Stimulated activated naive B cell treated with anti-CD40 and anti-IgM and Interleukin-4, amounts not matched to agents 10 μg/mL and 1 μg/mL and 100 μg/mL, for 72 hours (primary cell): ENCODE data around the gene TMEM132A.

Source experiments
- ATAC-seq, 2 donors: fragments of 150-1000 bp; cut with Tn5 transposase; replicated peaks; 2 replicates each; pipeline ENCODE4 v1.10.0; 2021; ENCODE audit warnings: moderate library complexity in 1 of 2
- DNase-seq: peaks from one replicate; pipeline ENCODE4 v3.0.0; 2021
- H3K27ac Mint-ChIP-seq: one replicate; pipeline ENCODE4 v1.8.0; 2022; ENCODE audit warnings: mild to moderate bottlenecking, mixed read lengths
- H3K27me3 Mint-ChIP-seq, 2 donors: one replicate each; pipeline ENCODE4 v1.8.0; 2022; ENCODE audit warnings: mixed read lengths in 2 of 2
- H3K36me3 Mint-ChIP-seq, 2 donors: one replicate each; pipeline ENCODE4 v1.8.0; 2022; ENCODE audit warnings: mixed read lengths in 2 of 2, mild to moderate bottlenecking in 1 of 2
- H3K4me1 Mint-ChIP-seq, 2 donors: one replicate each; pipeline ENCODE4 v1.8.0; 2022; ENCODE audit warnings: mixed read lengths in 2 of 2, mild to moderate bottlenecking in 1 of 2
- H3K4me3 Mint-ChIP-seq, 2 donors: one replicate each; pipeline ENCODE4 v1.8.0; 2022; ENCODE audit warnings: mild to moderate bottlenecking in 2 of 2, mixed read lengths in 2 of 2, moderate library complexity in 1 of 2
- H3K9me3 Mint-ChIP-seq, 2 donors: one replicate each; pipeline ENCODE4 v1.8.0; 2022; ENCODE audit warnings: mixed read lengths in 2 of 2, mild to moderate bottlenecking in 1 of 2

TMEM132A gene

GRCh38 chr11:60921259-60921658 is 3.0 kb upstream of the TMEM132A start:
- DNase-seq (no peak), ATAC-seq (no peak)
- Mint-ChIP-seq H3K27ac (no peak overlapping the region), H3K27me3 (peaks cover 9 to 11% of the 10 kb centered on the region in 2 donors), H3K9me3 (no peaks in the 10 kb centered on the region), H3K4me1 (peaks cover 35 to 70% of the 10 kb centered on the region in 2 donors), H3K4me3 (no peak overlapping the region), H3K36me3 (peaks cover 44 to 47% of the 10 kb centered on the region in 2 donors)

GRCh38 chr11:60921777-60922335 is 2.4 kb upstream of the TMEM132A start:
- H3K36me3 Mint-ChIP-seq = peaks cover 43 to 47% of the 10 kb centered on the region in 2 donors
- H3K27ac Mint-ChIP-seq = no peak overlapping the region
- H3K9me3 Mint-ChIP-seq = no peaks in the 10 kb centered on the region
- DNase-seq (no peak), ATAC-seq (no peak)
- peaks cover 32 to 69% of the 10 kb centered on the region in 2 donors for H3K4me1 Mint-ChIP-seq
- H3K4me3 Mint-ChIP-seq = no peak overlapping the region
- peaks cover 9 to 11% of the 10 kb centered on the region in 2 donors for H3K27me3 Mint-ChIP-seq

GRCh38 chr11:60922906-60923305 is 1.4 kb upstream of the TMEM132A start:
- peaks cover 9 to 11% of the 10 kb centered on the region in 2 donors for H3K27me3 Mint-ChIP-seq

GRCh38 chr11:60923326-60923725 is 934 bp upstream of the TMEM132A start:
- peaks cover 9 to 11% of the 10 kb centered on the region in 2 donors for H3K27me3 Mint-ChIP-seq
- H3K4me1 Mint-ChIP-seq = peaks cover 28 to 67% of the 10 kb centered on the region in 2 donors
- DNase-seq (no peak), ATAC-seq (no peak)
- peak overlapping the region; percentile 5 for H3K27ac Mint-ChIP-seq
- H3K9me3 Mint-ChIP-seq = no peaks in the 10 kb centered on the region
- H3K4me3 Mint-ChIP-seq = peak overlapping the region; percentile 29 to 46
- H3K36me3 Mint-ChIP-seq = peaks cover 41 to 42% of the 10 kb centered on the region in 2 donors

More at GRCh38 chr11:60922906-60923305, 1.4 kb upstream of the TMEM132A start:
- Mint-ChIP-seq H3K36me3 (peaks cover 41 to 42% of the 10 kb centered on the region in 2 donors), H3K27ac (no peak overlapping the region), H3K4me3 (no peak overlapping the region), H3K4me1 (peaks cover 29 to 70% of the 10 kb centered on the region in 2 donors), H3K9me3 (no peaks in the 10 kb centered on the region)
- no peak for ATAC-seq
- no peak for DNase-seq

- Mint-ChIP-seq H3K4me3 (peak overlapping the region; percentile 67 to 81), H3K27ac (no peak overlapping the region), H3K27me3 (peaks cover 9 to 11% of the 10 kb centered on the region in 2 donors), H3K9me3 (no peaks in the 10 kb centered on the region), H3K36me3 (peaks cover 41 to 42% of the 10 kb centered on the region in 2 donors), H3K4me1 (peaks cover 27 to 62% of the 10 kb centered on the region in 2 donors)
- no peak for DNase-seq
- peak in 1 of 2 donors; percentile 3 for ATAC-seq
These were observed 505 bp upstream of the TMEM132A start for GRCh38 chr11:60923800-60924109.

- Mint-ChIP-seq H3K4me3 (peak overlapping the region; percentile 71 to 81), H3K27ac (no peak overlapping the region), H3K4me1 (peaks cover 27 to 58% of the 10 kb centered on the region in 2 donors), H3K36me3 (peaks cover 31 to 32% of the 10 kb centered on the region in 2 donors), H3K27me3 (peaks cover 9 to 11% of the 10 kb centered on the region in 2 donors), H3K9me3 (no peaks in the 10 kb centered on the region)
- ATAC-seq (peak; percentile 30 to 35), DNase-seq (no peak)
These were observed 920 bp downstream of the TMEM132A start for GRCh38 chr11:60924906-60925853.

GRCh38 chr11:60925868-60926267 is 1.6 kb downstream of the TMEM132A start:
- no peak for DNase-seq
- H3K4me3 Mint-ChIP-seq = no peak overlapping the region

GRCh38 chr11:60926500-60926899 is 2.2 kb downstream of the TMEM132A start:
- Mint-ChIP-seq H3K36me3 (peaks cover 19% of the 10 kb centered on the region in 2 donors), H3K27me3 (peaks cover 9 to 11% of the 10 kb centered on the region in 2 donors), H3K9me3 (no peaks in the 10 kb centered on the region), H3K4me3 (no peak overlapping the region), H3K4me1 (peaks cover 34 to 62% of the 10 kb centered on the region in 2 donors), H3K27ac (no peak overlapping the region)
- ATAC-seq = no peak
- no peak for DNase-seq

More at GRCh38 chr11:60925868-60926267, 1.6 kb downstream of the TMEM132A start:
- Mint-ChIP-seq H3K9me3 (no peaks in the 10 kb centered on the region), H3K4me1 (peaks cover 28 to 58% of the 10 kb centered on the region in 2 donors), H3K27ac (no peak overlapping the region), H3K36me3 (peaks cover 24 to 25% of the 10 kb centered on the region in 2 donors), H3K27me3 (peaks cover 9 to 11% of the 10 kb centered on the region in 2 donors)
- ATAC-seq = no peak

- Mint-ChIP-seq H3K27ac (peak overlapping the region; percentile 53), H3K27me3 (peaks cover 9 to 11% of the 10 kb centered on the region in 2 donors), H3K4me1 (peaks cover 37 to 69% of the 10 kb centered on the region in 2 donors), H3K4me3 (no peak overlapping the region), H3K9me3 (no peaks in the 10 kb centered on the region), H3K36me3 (peaks cover 13% of the 10 kb centered on the region in 2 donors)
- DNase-seq = no peak
- no peak for ATAC-seq
These were observed 2.9 kb downstream of the TMEM132A start for GRCh38 chr11:60927061-60927592.

GRCh38 chr11:60927600-60927999 is 3.3 kb downstream of the TMEM132A start:
- no peak overlapping the region for H3K4me3 Mint-ChIP-seq
- peaks cover 40 to 73% of the 10 kb centered on the region in 2 donors for H3K4me1 Mint-ChIP-seq
- DNase-seq (no peak), ATAC-seq (no peak)
- peaks cover 8% of the 10 kb centered on the region in 2 donors for H3K36me3 Mint-ChIP-seq
- no peaks in the 10 kb centered on the region for H3K9me3 Mint-ChIP-seq
- no peak overlapping the region for H3K27ac Mint-ChIP-seq
- peaks cover 9 to 11% of the 10 kb centered on the region in 2 donors for H3K27me3 Mint-ChIP-seq

- peaks cover 39 to 78% of the 10 kb centered on the region in 2 donors for H3K4me1 Mint-ChIP-seq
- DNase-seq = no peak
- H3K36me3 Mint-ChIP-seq = peaks cover 0 to under 1% of the 10 kb centered on the region in 2 donors
- no peak overlapping the region for H3K27ac Mint-ChIP-seq
- H3K4me3 Mint-ChIP-seq = no peak overlapping the region
- ATAC-seq = no peak
- H3K27me3 Mint-ChIP-seq = peaks cover 5 to 6% of the 10 kb centered on the region in 2 donors
- no peaks in the 10 kb centered on the region for H3K9me3 Mint-ChIP-seq
These were observed 4.3 kb downstream of the TMEM132A start for GRCh38 chr11:60928563-60929001.

- DNase-seq (no peak), ATAC-seq (no peak)
- Mint-ChIP-seq H3K36me3 (peaks cover 2 to 4% of the 10 kb centered on the region in 2 donors), H3K9me3 (no peaks in the 10 kb centered on the region), H3K27ac (peak overlapping the region; percentile 32), H3K4me3 (no peak overlapping the region), H3K27me3 (peaks cover 5 to 6% of the 10 kb centered on the region in 2 donors), H3K4me1 (peaks cover 44 to 83% of the 10 kb centered on the region in 2 donors)
These were observed 5.5 kb downstream of the TMEM132A start for GRCh38 chr11:60929764-60930163.

GRCh38 chr11:60930394-60930793 is 6.1 kb downstream of the TMEM132A start:
- Mint-ChIP-seq H3K9me3 (no peaks in the 10 kb centered on the region), H3K36me3 (peaks cover 6 to 8% of the 10 kb centered on the region in 2 donors), H3K4me1 (peaks cover 43 to 83% of the 10 kb centered on the region in 2 donors), H3K27ac (no peak overlapping the region), H3K4me3 (no peak overlapping the region), H3K27me3 (peaks cover under 1% of the 10 kb centered on the region in 2 donors)
- DNase-seq (no peak), ATAC-seq (no peak)

GRCh38 chr11:60931917-60932316 is 7.7 kb downstream of the TMEM132A start:
- no peaks in the 10 kb centered on the region for H3K9me3 Mint-ChIP-seq
- DNase-seq (peak; percentile 61), ATAC-seq (peak; percentile 67 to 72)
- peaks cover 11 to 14% of the 10 kb centered on the region in 2 donors for H3K36me3 Mint-ChIP-seq
- H3K27ac Mint-ChIP-seq = peak overlapping the region; percentile 77
- peaks cover 40 to 76% of the 10 kb centered on the region in 2 donors for H3K4me1 Mint-ChIP-seq
- no peaks in the 10 kb centered on the region for H3K27me3 Mint-ChIP-seq
- peak overlapping the region; percentile 25 to 61 for H3K4me3 Mint-ChIP-seq
